A549 (cell line): ENCODE measurements around the gene ARHGAP26. TPM values are rescaled to one million over a fixed set of nuclear protein-coding genes. Genes with fewer than 3 reads are reported as not detected.

Source experiments
- ATAC-seq, 2 experiments: fragments of 200-7000 bp in 1 of 2; fragments of >200 bp in 1 of 2; cut with Nextera tagmentation in 1 of 2; cut with Tn5 transposase in 1 of 2; 3 replicates each; pipeline versions ENCODE4 v1.8.0 to v1.9.1; 2018 to 2020; ENCODE audit warnings: mild to moderate bottlenecking in 1 of 2, moderate library complexity in 1 of 2
- CTCF ChIA-PET: fragments of 300-600 bp; sonication (Branson Sonifier 250); formaldehyde crosslinking; extraction: SDS; loops from one replicate; lab custom pipeline; 2021; ENCODE audit warnings: antibody characterized with exemption, inconsistent platforms; lab: Yijun Ruan, JAX
- POLR2A ChIA-PET: fragments of 350-600 bp; formaldehyde crosslinking; extraction: SDS; loops from one replicate; lab custom pipeline; 2021; ENCODE audit warnings: antibody characterized with exemption, inconsistent platforms; lab: Yijun Ruan, JAX
- DNase-seq, 2 experiments: peaks; one replicate each; pipeline versions ENCODE4 v3.0.0 to v3.0.0-alpha.2; 2011 to 2016; ENCODE audit warnings: low read depth in 1 of 2, low spot score in 1 of 2
- FAIRE-seq: peaks from 2 replicates; lab custom pipeline; 2011; peaks lifted over from hg19 to GRCh38; lab: Jason Lieb, UNC
- H3K27ac ChIP-seq, 2 experiments: fragments of >200 bp; sonication (Bioruptor Twin); formaldehyde crosslinking; 3 replicates each; pipeline ENCODE4 v1.5.1; 2016 to 2017
- H3K4me1 ChIP-seq: fragments of >200 bp; sonication (Bioruptor Twin); formaldehyde crosslinking; 3 replicates; pipeline ENCODE4 v1.6.1; 2016
- H3K4me2 ChIP-seq: fragments of >200 bp; sonication (Bioruptor Twin); formaldehyde crosslinking; 3 replicates; pipeline ENCODE4 v1.6.1; 2016
- H3K4me3 ChIP-seq: fragments of >200 bp; sonication (Bioruptor Twin); formaldehyde crosslinking; 3 replicates; pipeline ENCODE4 v1.5.1; 2016
- H3K9me3 ChIP-seq: fragments of >200 bp; sonication (Bioruptor Twin); formaldehyde crosslinking; 3 replicates; pipeline ENCODE4 v1.6.1; 2016
- CBX8 ChIP-seq: fragments of 200-600 bp; sonication (generic); IDR thresholded peaks from 2 replicates; pipeline ENCODE4 v1.6.1; 2016
- CEBPB ChIP-seq, 2 experiments: fragments of >200 bp in 1 of 2; sonication (Bioruptor Twin) in 1 of 2; formaldehyde crosslinking in 1 of 2; IDR thresholded peaks; 2 replicates each; pipeline ENCODE4 v1.6.1; 2012 to 2016
- CHD2 ChIP-seq: fragments of 150-350 bp; IDR thresholded peaks from 2 replicates; pipeline ENCODE4 v1.6.1; 2014; ENCODE audit warnings: low read length; ENCODE audit not compliant: partially characterized antibody
- FOSB ChIP-seq: fragments of 250-450 bp; sonication (Bioruptor Pico); IDR thresholded peaks from 2 replicates; pipeline ENCODE4 v1.5.0; 2020; ENCODE audit warnings: mild to moderate bottlenecking, moderate library complexity
- FOSL2 ChIP-seq, 2 experiments: fragments of 450-650 bp in 1 of 2; fragments of >200 bp in 1 of 2; sonication (Bioruptor Twin) in 1 of 2; formaldehyde crosslinking; IDR thresholded peaks; 2 replicates each; pipeline versions ENCODE4 v1.5.0 to v1.6.1; 2016 to 2020; ENCODE audit warnings: mild to moderate bottlenecking in 1 of 2, moderate library complexity in 1 of 2
- FOXS1 ChIP-seq: fragments of 250-450 bp; sonication (Bioruptor Pico); IDR thresholded peaks from 2 replicates; pipeline ENCODE4 v1.5.0; 2020; ENCODE audit warnings: mild to moderate bottlenecking, moderate library complexity
- GATA3 ChIP-seq: IDR thresholded peaks from 2 replicates; pipeline ENCODE4 v1.6.1; 2012; ENCODE audit warnings: borderline replicate concordance
- HES2 ChIP-seq: fragments of >200 bp; sonication (Bioruptor Twin); formaldehyde crosslinking; IDR thresholded peaks from 2 replicates; pipeline ENCODE4 v1.6.1; 2016
- HMGXB4 ChIP-seq: fragments of 250-450 bp; sonication (Bioruptor Pico); IDR thresholded peaks from 2 replicates; pipeline ENCODE4 v1.5.0; 2021; ENCODE audit warnings: mild to moderate bottlenecking, moderate library complexity, borderline replicate concordance
- NFE2L2 ChIP-seq: fragments of 150-350 bp; conservative IDR thresholded peaks from 2 replicates; pipeline ENCODE4 v1.6.1; 2014; ENCODE audit warnings: low read length
- RAD21 ChIP-seq, 2 experiments: fragments of >200 bp in 1 of 2; sonication (Bioruptor Twin) in 1 of 2; formaldehyde crosslinking in 1 of 2; IDR thresholded peaks in 1 of 2; conservative IDR thresholded peaks in 1 of 2; 2 replicates in 1 of 2; 3 replicates in 1 of 2; pipeline ENCODE4 v1.6.1; 2012 to 2018; ENCODE audit warnings: inconsistent platforms in 1 of 2
- RNF2 ChIP-seq: fragments of 200-600 bp; sonication (generic); IDR thresholded peaks from 2 replicates; pipeline ENCODE4 v1.6.1; 2016; ENCODE audit warnings: low read depth, mild to moderate bottlenecking, antibody characterized with exemption, moderate library complexity, borderline replicate concordance
- SMC3 ChIP-seq: fragments of >200 bp; sonication (Bioruptor Twin); formaldehyde crosslinking; IDR thresholded peaks from 3 replicates; pipeline ENCODE4 v1.6.1; 2018; ENCODE audit warnings: inconsistent platforms
- ZC3H11A ChIP-seq: fragments of 450-650 bp; IDR thresholded peaks from 2 replicates; pipeline ENCODE4 v1.6.1; 2014; ENCODE audit warnings: antibody characterized with exemption, mild to moderate bottlenecking
- ZNF302 ChIP-seq: fragments of 250-450 bp; sonication (Bioruptor Pico); IDR thresholded peaks from 2 replicates; pipeline ENCODE4 v1.9.0; 2021; ENCODE audit warnings: inconsistent platforms, mild to moderate bottlenecking, moderate library complexity
- ZSCAN20 ChIP-seq: fragments of 250-450 bp; sonication (Bioruptor Pico); IDR thresholded peaks from 2 replicates; pipeline ENCODE4 v1.8.0; 2022; ENCODE audit warnings: mild to moderate bottlenecking, moderate library complexity
- WGBS: methylation state at CpG from one replicate; pipeline ENCODE4 v1.1.6; 2017; ENCODE audit errors: missing lambda C conversion rate; 5-methylcytosine and 5-hydroxymethylcytosine counted together
- polyA plus RNA-seq, 4 experiments: library from polyadenylated mRNA; depleted of rRNA in 3 of 4; stranded (reverse); fragments of >200 nt; fragmentation: RNase III in 1 of 4; extraction: RNeasy Plus Mini Kit Qiagen cat#74134 plus additional on column Dnase treatment in 1 of 4; gene quantifications; 2 replicates in 3 of 4; 3 replicates in 1 of 4; pipeline ENCODE4 v1.2.3, GENCODE V29; 2011 to 2017
- TF ChIP-seq, protein P1 (sequence below): fragments of >200 bp; sonication (Bioruptor Twin); formaldehyde crosslinking; IDR thresholded peaks from 3 replicates; pipeline ENCODE4 v1.5.1; 2016
- TF ChIP-seq, protein P2 (sequence below): IDR thresholded peaks from 2 replicates; pipeline ENCODE4 v1.6.1; 2012

ARHGAP26 gene
- polyA plus RNA-seq, 2 of the 4 experiments (the other 2 are of a cell fraction): 6.6 to 19.1 TPM

GRCh38 chr5:143016777-143017516 is 246.8 kb downstream of the ARHGAP26 start:
- 81% methylated on average over 5 of the region's 5 CpGs for WGBS
- H3K4me2 ChIP-seq: no peak overlapping the region
- FAIRE-seq: no peak
- TF ChIP-seq, protein P1, sequence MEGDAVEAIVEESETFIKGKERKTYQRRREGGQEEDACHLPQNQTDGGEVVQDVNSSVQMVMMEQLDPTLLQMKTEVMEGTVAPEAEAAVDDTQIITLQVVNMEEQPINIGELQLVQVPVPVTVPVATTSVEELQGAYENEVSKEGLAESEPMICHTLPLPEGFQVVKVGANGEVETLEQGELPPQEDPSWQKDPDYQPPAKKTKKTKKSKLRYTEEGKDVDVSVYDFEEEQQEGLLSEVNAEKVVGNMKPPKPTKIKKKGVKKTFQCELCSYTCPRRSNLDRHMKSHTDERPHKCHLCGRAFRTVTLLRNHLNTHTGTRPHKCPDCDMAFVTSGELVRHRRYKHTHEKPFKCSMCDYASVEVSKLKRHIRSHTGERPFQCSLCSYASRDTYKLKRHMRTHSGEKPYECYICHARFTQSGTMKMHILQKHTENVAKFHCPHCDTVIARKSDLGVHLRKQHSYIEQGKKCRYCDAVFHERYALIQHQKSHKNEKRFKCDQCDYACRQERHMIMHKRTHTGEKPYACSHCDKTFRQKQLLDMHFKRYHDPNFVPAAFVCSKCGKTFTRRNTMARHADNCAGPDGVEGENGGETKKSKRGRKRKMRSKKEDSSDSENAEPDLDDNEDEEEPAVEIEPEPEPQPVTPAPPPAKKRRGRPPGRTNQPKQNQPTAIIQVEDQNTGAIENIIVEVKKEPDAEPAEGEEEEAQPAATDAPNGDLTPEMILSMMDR: peak; percentile 38; the same call in 2 of the 3 replicates
- TF ChIP-seq ZNF302 (CRISPR knock-in tag) (no peak), CHD2 (no peak), RAD21 (conservative IDR thresholded peaks at IDR 0.05 in 1 of 2, IDR thresholded peaks at IDR 0.05 in 1 of 2) (peak; percentile 48 to 64), SMC3 (peak; percentile 40; the same call in 2 of the 3 replicates), CBX8 (no peak), HMGXB4 (no peak), FOXS1 (CRISPR knock-in tag) (no peak), CEBPB (IDR thresholded peaks at IDR 0.05) (peak in 1 of 2 experiments; percentile 19; a peak in 1 of 4 replicates), FOSL2 (IDR thresholded peaks at IDR 0.05) (no peak), FOSL2 (CRISPR knock-in tag; IDR thresholded peaks at IDR 0.05) (0 out of 2 replicates have a peak, but pooled peaks have one; percentile 5), GATA3 (no peak), RNF2 (no peak)
- TF ChIP-seq, protein P2, sequence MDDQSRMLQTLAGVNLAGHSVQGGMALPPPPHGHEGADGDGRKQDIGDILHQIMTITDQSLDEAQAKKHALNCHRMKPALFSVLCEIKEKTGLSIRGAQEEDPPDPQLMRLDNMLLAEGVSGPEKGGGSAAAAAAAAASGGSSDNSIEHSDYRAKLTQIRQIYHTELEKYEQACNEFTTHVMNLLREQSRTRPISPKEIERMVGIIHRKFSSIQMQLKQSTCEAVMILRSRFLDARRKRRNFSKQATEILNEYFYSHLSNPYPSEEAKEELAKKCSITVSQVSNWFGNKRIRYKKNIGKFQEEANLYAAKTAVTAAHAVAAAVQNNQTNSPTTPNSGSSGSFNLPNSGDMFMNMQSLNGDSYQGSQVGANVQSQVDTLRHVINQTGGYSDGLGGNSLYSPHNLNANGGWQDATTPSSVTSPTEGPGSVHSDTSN: no peak
- TF ChIP-seq, all 56 proteins: peak for 5
- H3K4me1 ChIP-seq: peaks cover 5% of the 10 kb centered on the region; the same call in 1 of the 3 replicates
- peak in 1 of 2 experiments; percentile 54 for DNase-seq
- CTCF ChIA-PET: interaction anchor here (0.6 to 1.2 kb wide), 8 partner anchors 12 to 951 kb away, joined by 3 to 5 read pairs (median 4); no protein-coding TSS in a partner anchor
- peak; percentile 47 to 68; a peak in 4 of 6 replicates for ATAC-seq
- no peak overlapping the region for H3K27ac ChIP-seq
- H3K9me3 ChIP-seq: no peaks in the 10 kb centered on the region
- H3K4me3 ChIP-seq: no peak overlapping the region
- POLR2A ChIA-PET: no interaction called here

DNA sequence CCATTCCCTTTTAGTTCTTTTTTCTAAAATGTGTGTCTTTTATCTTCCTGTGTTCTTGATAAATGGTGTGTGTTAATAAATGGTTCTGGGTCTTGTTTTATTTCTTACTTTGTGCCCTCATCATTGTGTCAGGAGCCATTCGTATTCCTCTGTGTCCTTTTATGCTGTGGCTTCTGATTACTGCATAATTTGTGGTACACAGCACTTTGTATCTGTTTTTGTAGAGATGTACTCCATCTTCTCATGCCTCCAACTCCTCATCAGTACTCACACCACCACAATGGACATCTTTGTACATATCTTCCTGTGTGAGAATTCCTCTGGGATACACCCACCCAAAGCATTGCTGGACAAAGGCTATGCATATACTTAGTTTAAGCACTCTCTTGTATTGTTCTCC is 247.4 kb downstream of the ARHGAP26 start:
- Histone ChIP-seq H3K4me3 (no peak overlapping the region), H3K9me3 (no peaks in the 10 kb centered on the region), H3K27ac (no peak overlapping the region), H3K4me2 (no peak overlapping the region), H3K4me1 (0 out of 3 replicates have a peak, but pooled peaks cover 4% of the 10 kb centered on the region)
- TF ChIP-seq NFE2L2 (no peak), ZNF302 (CRISPR knock-in tag) (no peak), FOSB (CRISPR knock-in tag) (no peak), ZSCAN20 (CRISPR knock-in tag) (no peak), HES2 (no peak), FOXS1 (CRISPR knock-in tag) (no peak), ZC3H11A (no peak)
- ChIA-PET CTCF (interaction anchor here (0.6 to 1.0 kb wide), 2 partner anchors 71 to 951 kb away, joined by 3 read pairs; no protein-coding TSS in a partner anchor), POLR2A (no interaction called here)
- no peak for DNase-seq
- 92% methylated on average over 1 of the region's 1 CpG for WGBS
- FAIRE-seq: no peak
- ATAC-seq: no peak
